22Rv1 (cell line): Measurements from ENCODE around the gene CSMD2.
A peak's percentile ranks its signal among the peaks of the same experiment; 100 is the strongest.

Experiments
- H3K27ac ChIP-seq: fragments of 450-650 bp; 2 replicates; pipeline ENCODE4 v1.5.1; 2017
- ZFX ChIP-seq: fragments of 450-650 bp; IDR thresholded peaks from 2 replicates; pipeline ENCODE4 v1.6.1; 2017; ENCODE audit warnings: antibody characterized with exemption, borderline replicate concordance
- TF ChIP-seq, protein P1 (sequence below): fragments of 450-650 bp; IDR thresholded peaks from 2 replicates; pipeline ENCODE4 v1.5.1; 2017; ENCODE audit warnings: mild to moderate bottlenecking

Gene CSMD2

DNA sequence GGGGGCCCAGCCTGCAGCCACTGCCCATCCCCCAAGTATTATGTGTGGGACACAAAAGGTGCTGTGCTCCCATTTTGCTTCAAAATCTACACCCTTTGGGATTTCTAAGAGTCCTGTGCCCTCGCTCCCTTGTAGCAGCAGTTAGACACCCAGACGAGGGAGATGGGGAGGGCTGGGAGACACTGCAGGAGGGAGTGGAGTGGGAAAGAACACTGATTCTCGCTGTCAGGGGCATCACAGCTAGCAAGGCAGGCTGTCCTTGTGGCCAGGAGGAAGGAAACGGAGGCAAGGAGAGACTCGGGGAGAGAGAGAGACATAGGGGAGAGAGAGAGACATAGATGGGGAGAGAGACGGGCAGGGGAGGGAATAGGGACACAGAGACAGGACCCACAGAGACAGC is 38.5 kb downstream of the CSMD2 start:
- TF ChIP-seq ZFX: no peak
- TF ChIP-seq, protein P1, sequence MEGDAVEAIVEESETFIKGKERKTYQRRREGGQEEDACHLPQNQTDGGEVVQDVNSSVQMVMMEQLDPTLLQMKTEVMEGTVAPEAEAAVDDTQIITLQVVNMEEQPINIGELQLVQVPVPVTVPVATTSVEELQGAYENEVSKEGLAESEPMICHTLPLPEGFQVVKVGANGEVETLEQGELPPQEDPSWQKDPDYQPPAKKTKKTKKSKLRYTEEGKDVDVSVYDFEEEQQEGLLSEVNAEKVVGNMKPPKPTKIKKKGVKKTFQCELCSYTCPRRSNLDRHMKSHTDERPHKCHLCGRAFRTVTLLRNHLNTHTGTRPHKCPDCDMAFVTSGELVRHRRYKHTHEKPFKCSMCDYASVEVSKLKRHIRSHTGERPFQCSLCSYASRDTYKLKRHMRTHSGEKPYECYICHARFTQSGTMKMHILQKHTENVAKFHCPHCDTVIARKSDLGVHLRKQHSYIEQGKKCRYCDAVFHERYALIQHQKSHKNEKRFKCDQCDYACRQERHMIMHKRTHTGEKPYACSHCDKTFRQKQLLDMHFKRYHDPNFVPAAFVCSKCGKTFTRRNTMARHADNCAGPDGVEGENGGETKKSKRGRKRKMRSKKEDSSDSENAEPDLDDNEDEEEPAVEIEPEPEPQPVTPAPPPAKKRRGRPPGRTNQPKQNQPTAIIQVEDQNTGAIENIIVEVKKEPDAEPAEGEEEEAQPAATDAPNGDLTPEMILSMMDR: no peak
- no peak overlapping the region for H3K27ac ChIP-seq

DNA sequence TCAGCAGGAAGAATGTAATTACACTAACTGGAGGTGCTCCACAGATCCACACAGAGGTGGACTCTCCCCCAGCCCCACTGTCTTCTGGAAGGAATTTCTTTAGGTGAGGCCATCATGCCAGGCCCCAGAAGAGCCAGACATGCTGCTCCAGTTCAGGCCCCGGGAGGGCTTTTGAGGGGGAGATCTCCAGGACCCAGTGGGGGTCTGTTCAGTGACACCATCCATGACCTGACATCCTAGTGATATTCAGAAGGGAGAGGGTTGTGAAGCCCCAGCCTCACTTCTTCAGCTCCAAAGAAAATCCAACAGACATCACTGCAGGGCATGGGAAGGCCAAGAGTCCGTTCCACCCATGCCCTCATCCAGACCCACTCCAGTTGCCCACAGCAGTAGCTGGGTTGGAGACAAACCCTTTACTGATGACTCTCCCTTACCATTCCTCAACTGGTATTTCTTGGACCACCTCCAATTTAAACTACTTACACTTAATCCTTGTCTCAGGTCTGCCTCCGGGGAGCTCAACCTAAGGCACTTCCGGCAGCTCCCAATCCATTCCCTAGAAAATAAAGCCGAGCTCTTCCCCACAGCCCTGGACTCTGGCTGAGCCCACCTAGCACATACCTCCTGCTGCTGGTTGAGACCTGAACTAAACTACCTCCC is 39.2 kb downstream of the CSMD2 start:
- TF ChIP-seq ZFX: no peak
- TF ChIP-seq, protein P1: no peak
- no peak overlapping the region for H3K27ac ChIP-seq

DNA sequence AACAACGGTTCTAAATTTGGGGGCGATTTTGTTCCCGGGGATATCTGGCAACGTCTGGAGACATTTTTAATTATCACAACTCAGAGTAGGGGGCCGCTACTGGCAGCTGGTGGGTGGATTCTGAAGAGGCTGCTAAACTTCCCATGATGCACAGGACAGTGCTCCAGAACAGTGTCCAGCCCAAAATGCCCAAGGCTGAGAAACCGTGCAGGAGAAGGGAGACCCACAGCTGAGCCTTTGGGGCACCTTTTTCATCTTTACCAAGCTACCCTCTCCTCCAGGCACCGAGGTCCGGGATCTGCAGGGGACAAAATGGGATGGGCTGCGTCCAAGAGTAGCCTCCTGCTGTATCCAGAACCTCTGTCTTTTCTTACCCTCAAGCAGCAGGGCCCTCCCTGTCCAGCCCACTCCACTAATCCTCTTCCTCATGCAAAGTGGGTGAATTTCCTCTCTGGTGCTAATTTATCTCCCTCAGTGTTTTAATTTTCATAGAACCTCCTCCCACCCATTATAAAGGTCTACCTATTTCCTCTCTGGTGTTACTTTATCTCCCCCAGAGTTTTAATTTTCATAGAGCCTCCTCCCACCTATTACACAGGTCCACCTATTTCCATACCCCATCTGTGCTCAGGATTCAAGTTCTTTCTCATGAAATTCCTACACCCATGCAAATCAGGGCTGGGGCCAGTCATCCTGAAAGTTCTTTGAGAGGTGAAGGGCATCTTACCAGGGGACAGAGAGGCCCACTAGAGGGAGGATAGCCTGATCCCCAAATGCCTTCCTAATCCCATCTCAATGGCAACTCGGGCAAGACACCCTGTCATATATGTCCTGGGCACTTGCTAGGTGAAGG is 42.7 kb downstream of the CSMD2 start:
- TF ChIP-seq ZFX: no peak
- TF ChIP-seq, protein P1: no peak
- H3K27ac ChIP-seq: no peak overlapping the region

DNA sequence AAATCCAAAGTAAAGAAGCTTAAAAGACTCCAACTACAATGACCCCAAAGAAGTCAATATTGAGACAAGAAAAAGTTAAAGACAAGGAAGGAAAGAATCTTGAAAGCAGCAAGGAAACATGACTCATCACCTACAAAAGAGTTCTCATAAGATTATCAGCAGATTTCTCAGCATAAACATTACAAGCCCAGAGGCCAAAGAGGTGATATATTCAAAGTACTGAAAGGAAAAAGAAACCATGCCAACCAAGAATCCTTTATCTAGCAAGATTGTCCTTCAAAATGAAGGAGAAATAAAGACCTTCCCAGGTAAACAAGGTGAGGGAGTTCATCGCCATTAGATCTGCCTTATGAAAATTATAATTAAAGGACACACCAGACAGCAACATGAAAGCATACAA is 49.8 kb downstream of the CSMD2 start:
- H3K27ac ChIP-seq: no peak overlapping the region
- TF ChIP-seq ZFX: no peak
- TF ChIP-seq, protein P1: no peak

DNA sequence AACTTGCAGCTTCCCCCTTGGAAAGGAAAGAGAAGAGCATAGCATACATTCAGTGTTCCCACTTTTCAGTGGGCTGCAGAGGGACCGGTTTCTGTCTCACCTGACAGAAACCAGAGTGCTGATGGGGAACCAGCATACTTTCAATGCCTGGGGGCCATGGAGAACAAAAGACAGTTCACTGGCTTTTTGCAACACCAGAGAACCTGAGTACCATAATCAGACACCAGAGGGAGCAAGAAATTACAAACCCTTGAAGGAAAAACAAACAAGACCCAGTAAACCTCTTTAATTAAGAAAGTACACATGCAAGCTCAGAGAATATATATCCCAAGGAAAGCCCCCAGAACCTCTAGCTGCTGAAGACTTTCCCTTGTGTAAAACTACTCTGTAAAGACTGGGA is 51.1 kb downstream of the CSMD2 start:
- no peak for TF ChIP-seq ZFX
- TF ChIP-seq, protein P1: peak; percentile 46
- no peak overlapping the region for H3K27ac ChIP-seq

DNA sequence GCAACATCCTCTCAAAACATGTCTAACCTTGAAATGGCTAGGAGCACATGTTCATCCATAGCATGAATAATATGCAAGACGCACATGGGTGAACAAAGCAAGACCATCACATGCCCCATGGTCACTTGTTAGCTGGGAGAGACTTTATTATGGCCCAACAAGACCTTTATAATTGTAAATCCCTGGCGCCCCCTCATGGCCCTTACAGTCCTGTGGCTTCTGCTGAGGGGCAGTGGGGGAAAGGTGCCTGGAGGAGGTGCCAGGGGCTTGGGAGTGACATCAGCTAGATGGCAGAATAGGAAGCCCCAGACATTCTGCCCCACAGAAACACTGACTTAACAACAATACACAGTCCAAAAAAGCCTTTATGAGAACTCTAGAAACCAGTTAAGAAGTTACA is 51.7 kb downstream of the CSMD2 start:
- H3K27ac ChIP-seq: no peak overlapping the region
- no peak for TF ChIP-seq ZFX
- TF ChIP-seq, protein P1: no peak

DNA sequence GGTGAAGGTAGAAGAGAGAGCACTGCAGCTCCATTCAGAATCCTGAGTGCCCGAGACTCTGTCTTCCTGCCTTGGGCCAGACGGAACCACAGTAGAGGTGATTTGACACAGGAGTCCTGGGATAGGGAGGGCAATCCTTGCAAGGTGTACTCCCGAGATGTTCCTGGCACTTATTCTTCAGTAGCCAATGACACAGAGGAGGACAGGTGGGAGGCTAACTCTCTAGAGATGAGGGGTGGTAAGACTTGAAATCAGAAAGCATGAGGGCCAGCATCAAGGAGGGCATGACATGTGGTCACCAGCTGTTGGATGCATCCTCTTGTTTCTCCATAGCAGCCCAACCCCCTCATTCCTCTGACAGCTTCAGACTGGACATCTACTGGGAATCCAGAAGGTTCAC is 56.3 kb downstream of the CSMD2 start:
- no peak for TF ChIP-seq ZFX
- TF ChIP-seq, protein P1: no peak

More for the DNA sequence above, 56.3 kb downstream of the CSMD2 start:
- H3K27ac ChIP-seq: no peak overlapping the region
